Smooth muscle cell of the brain vasculature (primary cell): Measurements from ENCODE around the gene TRIM74.
"Not testable (repeated sequence)": the region's sequence is repeated elsewhere in the genome, so short reads cannot be mapped to it uniquely, and the experiment has no call there.

Experiments
- DNase-seq: peaks from one replicate; pipeline ENCODE4 v3.0.0-alpha.2; 2012; ENCODE audit warnings: low read depth, low spot score

The TRIM74 gene

DNA sequence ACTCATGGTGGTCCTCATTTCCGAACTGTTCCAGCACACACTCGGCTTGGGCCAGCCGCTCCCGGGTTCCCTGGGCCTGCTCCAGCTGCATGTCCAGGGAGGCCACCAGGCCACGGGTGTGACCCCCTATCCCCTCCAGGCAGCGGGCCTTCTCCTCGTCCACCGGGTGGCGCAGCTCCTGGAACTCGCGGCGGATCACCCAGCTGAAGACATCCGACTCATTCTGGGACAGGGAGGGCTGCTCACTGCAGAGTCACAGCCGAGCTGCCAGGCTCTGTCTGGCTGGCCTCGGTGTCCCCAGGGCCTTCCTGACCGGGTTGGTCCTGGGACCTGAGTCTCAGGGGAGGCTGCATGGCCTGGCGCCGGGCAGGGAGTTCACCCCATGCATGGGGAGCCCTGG is 9.2 kb downstream of the TRIM74 start:
- not testable (repeated sequence) for DNase-seq

DNA sequence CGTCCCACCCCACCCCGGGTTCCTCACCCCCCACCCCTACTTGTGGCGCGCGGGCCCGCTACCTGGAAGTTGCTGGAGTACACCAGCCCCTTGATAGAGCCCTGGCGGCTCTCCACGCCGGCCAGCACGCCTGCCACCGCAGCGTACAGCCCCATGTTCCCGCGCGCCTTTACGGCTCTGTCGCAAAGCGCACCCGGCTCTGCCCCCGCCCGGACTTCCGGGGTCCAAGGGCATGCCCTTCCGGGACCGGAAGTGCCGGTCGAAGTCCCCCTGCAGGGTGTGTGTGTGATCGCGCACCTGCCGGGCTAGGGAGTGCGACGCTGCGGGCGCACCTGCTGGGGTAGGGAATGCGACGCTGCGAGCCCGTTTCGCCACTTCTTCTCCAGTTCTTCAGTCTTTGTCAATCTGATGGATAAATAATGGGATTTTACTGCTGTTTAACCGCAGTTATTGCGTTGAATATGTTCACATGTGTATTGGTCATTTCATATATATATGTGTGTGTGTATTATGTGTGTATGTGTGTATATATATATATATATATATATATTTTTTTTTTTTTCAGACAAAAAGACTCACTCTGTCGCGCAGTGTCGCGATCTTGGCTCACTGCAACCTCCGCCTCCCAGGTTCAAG is 14.6 kb downstream of the TRIM74 start:
- DNase-seq: not testable (repeated sequence)

DNA sequence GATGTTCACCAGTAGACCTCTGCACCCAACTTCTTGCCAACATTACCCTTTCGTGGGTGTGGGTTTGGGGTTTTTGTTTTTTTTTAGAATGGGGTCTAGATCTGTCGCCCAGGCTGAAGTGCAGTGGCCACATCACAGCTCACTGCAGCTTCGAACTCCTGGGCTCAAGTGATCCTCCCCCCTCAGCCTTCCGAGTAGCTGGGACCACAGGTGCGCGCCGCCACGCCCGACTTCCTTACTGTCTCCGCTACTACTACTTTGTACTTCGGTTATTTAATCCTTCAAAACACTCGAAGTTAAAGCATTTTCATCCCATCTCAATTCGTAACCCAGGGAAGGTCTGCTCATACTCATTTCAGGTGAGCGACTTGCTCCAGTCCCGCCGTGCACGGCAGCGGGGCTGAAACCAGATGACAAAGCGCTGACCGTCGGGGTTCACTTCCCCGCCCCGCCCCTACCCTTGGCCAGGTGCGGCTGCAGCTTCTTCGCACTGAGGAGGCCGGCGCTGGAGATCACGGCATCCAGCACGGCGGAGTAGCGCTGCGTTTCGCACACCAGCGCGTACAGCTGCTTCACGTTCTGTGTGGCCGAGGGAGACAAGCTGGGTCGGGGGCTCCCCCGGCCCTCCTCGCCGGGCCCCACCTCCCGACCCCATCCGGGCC is 15.2 kb downstream of the TRIM74 start:
- DNase-seq: not testable (repeated sequence)

DNA sequence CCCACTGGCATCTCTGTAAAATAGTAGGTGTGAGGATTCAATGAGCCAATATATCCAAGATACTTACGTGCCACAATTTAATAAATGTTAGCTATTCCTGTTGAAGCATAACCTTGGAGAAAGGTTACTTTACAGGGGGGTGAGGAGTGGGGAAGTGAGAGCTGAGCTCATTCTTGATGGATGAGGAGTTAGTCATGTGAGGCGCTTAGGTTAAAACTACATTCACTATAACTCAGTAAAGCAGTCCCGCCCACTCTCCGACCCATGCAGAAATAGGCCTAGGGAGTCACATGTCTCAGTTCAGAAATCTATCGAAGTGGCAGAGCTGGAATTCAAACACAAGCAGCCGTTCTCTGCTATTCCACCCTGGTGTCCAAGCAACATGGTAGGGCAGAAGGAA is 18.8 kb downstream of the TRIM74 start:
- not testable (repeated sequence) for DNase-seq

- DNase-seq: not testable (repeated sequence)
These were observed 19.6 kb downstream of the TRIM74 start for GRCh38 chr7:72949686-72950085.

DNA sequence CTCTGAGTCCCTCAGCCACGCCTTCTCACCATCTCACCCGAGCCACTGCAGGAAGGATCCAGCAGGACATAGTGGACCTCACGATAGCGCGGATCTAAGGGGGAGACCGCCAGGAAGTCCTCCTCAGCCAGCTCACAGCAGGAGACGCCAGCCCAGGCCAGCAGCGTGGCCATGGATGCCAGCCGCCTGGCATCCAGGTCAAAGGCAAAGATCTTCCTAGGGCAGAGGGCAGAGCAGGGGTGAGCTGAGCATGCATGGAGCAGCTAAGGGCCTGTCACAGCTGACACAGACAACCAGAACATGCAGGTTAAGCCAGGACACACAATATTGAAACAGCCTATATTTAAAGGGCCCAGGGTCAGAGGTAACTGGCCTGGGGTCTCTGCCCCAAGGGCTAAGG is 20.0 kb downstream of the TRIM74 start:
- DNase-seq: not testable (repeated sequence)

- not testable (repeated sequence) for DNase-seq
These were observed 20.6 kb downstream of the TRIM74 start for GRCh38 chr7:72948714-72949113.

GRCh38 chr7:72946130-72946745 is 23.0 kb downstream of the TRIM74 start:
- DNase-seq: not testable (repeated sequence)

DNA sequence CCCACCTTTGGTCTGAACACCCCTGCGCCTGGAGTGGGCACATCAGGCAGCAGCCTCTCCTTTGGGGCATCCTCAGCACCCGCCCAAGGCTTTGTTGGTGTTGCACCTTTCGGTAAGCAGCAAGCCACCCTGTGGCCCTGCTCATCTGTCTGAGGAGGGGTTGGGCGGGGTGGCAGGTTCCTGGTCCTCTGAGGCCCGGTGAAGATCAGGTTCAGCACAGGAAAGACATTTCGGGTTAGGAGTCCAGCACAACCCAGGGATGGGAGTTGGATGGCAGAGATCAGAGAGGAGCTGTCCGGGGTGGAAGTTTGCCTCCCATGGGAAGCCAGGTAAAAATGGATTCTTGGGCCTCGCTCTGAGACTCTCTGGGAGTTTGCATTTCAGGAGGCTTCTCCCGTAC is 23.7 kb downstream of the TRIM74 start:
- not testable (repeated sequence) for DNase-seq

- DNase-seq: not testable (repeated sequence)
These were observed 24.3 kb downstream of the TRIM74 start for GRCh38 chr7:72944937-72945336.

GRCh38 chr7:72942956-72943355 is 26.3 kb downstream of the TRIM74 start:
- DNase-seq: not testable (repeated sequence)

DNA sequence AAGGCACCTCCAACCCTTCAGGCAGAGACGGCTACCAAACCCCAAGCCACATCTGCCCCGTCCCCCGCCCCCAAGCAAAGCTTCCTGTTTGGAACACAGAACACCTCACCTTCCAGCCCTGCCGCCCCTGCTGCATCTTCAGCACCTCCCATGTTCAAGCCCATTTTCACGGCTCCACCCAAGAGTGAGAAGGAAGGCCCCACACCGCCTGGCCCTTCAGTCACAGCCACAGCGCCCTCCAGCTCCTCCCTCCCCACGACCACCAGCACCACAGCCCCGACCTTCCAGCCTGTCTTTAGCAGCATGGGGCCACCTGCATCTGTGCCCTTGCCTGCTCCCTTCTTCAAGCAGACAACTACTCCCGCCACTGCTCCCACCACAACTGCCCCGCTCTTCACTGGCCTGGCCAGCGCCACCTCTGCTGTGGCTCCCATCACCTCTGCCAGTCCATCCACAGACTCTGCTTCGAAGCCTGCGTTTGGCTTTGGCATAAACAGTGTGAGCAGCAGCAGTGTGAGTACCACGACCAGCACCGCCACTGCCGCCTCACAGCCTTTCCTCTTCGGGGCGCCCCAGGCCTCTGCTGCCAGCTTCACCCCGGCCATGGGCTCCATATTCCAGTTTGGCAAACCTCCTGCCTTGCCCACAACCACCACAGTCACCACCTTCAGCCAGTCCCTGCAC is 27.1 kb downstream of the TRIM74 start:
- DNase-seq: not testable (repeated sequence)

- not testable (repeated sequence) for DNase-seq
These were observed 41.0 kb downstream of the TRIM74 start for GRCh38 chr7:72928216-72928615.

GRCh38 chr7:72927791-72928190 is 41.5 kb downstream of the TRIM74 start:
- DNase-seq: not testable (repeated sequence)

DNA sequence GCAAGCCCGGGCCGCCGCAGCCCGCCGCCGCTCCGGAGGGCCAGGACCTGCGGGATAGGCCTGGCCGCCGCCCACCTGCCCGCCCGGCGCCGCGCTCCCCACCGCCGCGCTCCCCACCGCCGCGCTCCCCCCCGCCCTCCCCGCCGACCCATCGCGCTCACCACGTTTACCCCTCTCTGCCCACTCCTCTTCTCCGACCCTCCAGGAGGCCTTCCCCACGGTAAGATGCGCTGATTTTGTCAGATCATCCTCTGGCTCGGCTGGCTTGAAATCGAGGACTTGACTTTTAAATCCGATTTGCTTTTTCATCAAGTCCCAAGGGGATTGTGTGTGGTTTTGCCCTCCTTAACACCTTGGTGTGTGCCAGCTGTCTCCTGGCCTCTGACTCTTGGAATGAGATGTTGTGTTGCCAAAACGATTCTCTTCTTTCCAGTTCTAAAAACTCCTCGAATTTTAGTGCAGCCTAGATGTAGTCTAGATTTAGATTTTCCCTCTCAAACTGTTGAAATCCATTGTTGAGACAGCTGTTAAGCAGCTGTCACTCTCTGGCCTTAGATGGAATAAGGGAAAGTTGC is 43.6 kb downstream of the TRIM74 start:
- peak; percentile 6 for DNase-seq

DNA sequence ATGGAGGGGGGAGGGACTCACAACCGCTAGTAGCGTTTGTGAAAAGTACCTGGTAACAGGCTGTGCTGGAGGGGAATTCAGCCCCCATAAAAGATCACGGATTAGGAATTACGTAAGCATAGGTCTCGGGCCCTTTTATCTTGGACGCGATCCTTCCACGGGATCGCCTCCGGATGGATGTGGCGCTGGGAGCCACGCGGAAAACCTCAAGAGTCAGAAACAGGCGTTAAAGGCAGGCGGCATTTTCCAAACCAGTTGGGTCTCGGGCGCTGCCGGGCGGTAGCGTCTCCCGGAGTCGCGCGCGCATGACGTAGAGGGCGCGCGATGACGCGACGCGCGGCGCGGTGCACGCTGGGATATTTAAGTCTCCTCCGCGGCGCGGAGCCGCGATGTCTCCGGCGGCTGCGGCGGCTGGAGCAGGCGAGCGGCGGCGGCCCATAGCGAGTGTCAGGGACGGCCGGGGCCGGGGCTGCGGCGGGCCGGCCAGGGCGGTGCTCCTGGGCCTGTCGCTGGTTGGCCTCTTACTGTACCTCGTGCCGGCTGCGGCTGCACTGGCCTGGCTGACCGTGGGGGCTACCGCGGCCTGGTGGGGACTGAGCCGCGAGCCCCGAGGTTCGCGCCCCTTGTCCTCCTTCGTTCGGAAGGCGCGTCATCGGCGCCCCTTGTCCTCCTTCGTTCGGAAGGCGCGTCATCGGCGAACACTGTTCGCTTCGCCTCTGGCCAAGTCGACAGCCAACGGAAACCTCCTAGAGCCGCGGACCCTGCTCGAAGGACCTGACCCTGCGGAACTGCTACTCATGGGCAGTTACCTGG is 44.3 kb downstream of the TRIM74 start, which contains the start of gene POM121:
TSS of gene POM121 (plus strand) at position 363 of the 813 bp plus-strand sequence. CDS start at position 390, 27 bp downstream.
- DNase-seq: peak; percentile 76

DNA sequence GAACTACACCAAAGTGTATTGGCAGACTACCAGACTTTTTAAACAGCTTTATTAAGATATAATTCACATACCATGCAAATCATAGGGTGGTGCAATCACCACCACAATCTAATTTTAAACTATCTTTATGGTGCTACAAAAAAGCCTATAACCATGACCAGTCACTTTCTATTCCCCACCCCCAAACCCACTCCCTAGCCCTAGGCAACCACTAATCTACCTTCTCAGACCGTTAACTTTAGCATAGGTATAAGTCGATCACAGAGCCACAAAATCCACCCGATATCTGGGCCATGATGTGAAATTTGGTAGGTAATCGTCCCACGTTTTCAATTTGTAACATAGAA is 44.9 kb downstream of the TRIM74 start:
- no peak for DNase-seq

- DNase-seq: no peak
These were observed 50.0 kb downstream of the TRIM74 start for GRCh38 chr7:72919256-72919775.

DNA sequence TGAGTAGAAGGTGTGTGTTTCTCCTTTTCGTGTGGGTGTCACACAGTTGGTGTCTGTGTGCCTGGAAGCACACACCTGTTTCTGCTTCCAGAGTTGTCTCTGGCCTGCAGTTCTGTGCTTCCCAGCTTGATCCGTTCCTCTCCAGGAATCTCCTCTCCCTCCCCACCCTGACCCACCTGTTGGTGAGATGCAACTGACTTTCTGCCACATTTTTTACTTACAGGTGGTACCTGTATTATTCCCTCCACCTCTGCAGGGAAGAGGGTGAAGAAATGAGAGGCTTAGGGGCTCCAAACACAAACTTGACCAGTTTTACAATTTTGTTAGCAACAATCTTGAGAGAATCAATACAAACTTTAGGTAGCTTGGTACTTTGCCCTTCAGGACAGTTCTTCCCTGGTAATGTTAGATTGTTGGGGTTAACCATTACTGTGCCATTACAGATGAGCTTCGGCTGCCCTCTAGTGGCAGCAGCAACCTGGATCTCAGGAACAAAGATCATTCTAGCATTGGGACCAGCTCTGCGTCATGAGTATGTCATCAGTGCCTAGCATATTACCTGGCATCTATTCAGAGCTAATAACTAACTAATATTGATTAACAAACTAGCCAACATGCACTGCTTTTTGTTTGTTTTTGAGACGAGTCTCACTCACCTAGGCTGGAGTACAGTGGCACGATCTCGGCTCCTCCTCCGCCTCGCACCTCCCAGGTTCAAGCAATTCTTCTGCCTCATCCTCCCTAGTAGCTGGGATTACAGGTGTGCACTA is 54.3 kb downstream of the TRIM74 start:
- peak; percentile 6 for DNase-seq

- DNase-seq: not testable (repeated sequence)
These were observed 55.5 kb downstream of the TRIM74 start for GRCh38 chr7:72913750-72914149.
